ENCODE data around the gene SLC26A8.
"Not testable (repeated sequence)": the region's sequence is repeated elsewhere in the genome, so short reads cannot be mapped to it uniquely, and the experiment has no call there.

Gene SLC26A8

DNA sequence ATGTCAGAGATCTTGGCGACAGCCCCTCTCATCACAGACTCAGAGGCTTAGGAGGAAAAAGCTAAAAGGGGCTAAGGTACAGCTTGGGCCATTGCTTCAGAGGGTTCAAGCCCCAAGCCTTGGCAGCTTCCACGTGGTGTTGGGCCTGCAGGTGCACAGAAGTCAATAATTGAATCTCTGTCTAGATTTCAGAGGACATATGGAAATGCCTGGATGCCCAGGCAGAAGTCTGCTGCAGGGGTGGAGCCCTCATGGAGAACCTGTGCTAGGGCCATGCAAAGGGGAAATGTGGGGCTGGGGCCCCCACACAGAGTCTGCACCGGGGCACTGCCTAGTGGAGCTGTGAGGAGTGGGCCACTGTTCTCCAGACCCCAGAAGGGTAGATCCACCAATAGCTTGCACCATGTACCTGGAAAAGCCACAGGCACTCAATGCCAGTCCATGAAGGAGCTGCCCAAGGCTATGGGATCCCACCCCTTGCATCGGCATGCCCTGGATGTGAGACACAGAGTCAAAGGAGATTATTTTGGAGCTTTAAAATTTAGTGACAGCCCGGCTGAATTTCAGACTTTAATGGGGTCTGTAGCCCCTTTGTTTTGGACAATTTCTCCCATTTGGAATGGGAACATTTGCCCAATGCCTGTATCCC is 115.6 kb downstream of the SLC26A8 start:
- DNase-seq = not testable (repeated sequence)

GRCh38 chr6:35907750-35908149 is 116.7 kb downstream of the SLC26A8 start:
- no peak for DNase-seq

GRCh38 chr6:35906499-35906846 is 118.0 kb downstream of the SLC26A8 start:
- DNase-seq = no peak

- no peak for DNase-seq
Observed at GRCh38 chr6:35905841-35906498, 118.5 kb downstream of the SLC26A8 start.

DNA sequence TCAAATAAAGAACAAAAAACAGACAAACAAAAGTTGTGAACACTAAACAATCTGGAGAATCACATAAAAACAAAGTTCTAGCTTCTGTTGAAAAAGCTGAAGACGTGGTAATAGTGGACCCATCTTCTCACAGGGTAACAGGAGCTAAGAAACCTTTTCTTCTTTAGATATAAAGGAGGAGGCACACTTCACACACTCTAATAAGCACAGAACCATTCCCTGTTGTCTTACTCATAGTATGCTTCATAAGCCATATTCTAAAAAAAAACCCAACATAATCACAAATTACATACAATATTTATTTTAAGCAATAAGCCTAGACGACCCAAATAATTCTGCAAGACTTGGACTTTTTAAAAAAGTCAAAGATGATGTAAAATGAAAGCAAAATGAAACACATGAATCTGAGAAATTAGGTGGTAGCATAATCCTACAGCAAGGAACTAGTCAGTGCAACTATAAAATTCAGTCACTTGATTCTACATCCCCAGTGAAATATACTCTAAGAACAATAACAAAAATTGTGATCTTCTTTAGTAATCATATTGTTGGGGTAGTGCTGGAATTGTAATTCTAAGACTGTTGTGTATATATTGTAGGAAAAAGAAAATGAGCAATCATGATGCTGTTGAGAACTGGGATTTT is 119.2 kb downstream of the SLC26A8 start:
- DNase-seq = no peak

GRCh38 chr6:35903679-35904078 is 120.8 kb downstream of the SLC26A8 start:
- no peak for DNase-seq

GRCh38 chr6:35900448-35900847 is 124.0 kb downstream of the SLC26A8 start:
- DNase-seq = no peak

DNA sequence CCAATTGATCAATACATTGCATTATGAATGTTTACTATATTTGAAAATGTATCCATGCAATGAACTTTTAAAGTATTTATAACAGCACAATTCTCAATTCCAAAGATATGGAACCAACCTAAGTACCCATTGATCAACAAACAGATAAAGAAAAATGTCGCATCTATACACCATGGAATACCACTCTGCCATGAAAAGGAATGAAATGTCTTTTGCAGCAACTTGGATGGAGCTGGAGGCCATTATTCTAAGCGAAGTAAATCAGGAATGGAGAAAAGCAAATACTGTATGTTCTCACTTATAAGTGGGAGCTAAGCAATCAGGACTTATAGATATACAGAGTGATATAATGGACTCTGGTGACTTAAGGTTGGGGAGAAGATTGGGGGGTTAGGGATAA is 126.4 kb downstream of the SLC26A8 start:
- DNase-seq = no peak

GRCh38 chr6:35897486-35897885 is 127.0 kb downstream of the SLC26A8 start:
- DNase-seq = no peak

GRCh38 chr6:35897036-35897435 is 127.4 kb downstream of the SLC26A8 start:
- no peak for DNase-seq

DNA sequence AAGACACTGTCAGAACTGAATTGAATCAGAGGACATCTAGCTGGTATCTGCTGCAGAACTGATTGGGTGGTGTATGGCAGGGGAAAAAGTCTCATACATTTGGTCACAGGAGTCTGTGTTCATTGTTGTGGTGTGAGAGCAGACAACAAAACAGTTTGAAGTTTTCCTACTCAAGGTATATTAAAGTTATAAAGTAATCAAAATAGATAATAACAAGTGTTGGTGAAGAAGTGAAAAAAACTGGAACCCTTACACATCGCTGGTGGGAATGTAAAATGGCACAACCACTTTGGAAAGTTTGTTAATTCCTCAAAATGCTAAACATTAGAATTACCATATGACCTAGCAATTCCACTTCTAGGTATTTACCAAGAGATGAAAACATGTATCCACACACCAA is 128.2 kb downstream of the SLC26A8 start:
- no peak for DNase-seq

DNA sequence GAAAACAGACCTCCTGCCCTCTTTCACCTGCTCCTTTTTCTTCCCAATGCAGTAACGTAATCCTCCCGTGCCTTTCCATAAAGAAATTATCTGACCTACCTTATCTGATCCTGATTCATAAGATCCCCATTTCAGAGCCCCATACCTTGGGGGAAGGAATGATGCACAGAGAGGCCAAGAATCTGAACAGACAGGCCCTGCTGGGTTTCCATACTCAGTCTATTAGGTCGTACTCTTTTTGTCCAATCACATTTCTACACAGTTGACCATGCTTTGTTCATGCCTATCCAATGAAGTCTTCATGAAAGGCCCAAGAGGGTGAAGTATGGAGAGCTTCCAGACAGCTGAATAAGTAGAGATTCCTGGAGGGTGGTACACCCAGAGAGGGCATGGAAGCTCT is 128.9 kb downstream of the SLC26A8 start:
- no peak for DNase-seq

DNA sequence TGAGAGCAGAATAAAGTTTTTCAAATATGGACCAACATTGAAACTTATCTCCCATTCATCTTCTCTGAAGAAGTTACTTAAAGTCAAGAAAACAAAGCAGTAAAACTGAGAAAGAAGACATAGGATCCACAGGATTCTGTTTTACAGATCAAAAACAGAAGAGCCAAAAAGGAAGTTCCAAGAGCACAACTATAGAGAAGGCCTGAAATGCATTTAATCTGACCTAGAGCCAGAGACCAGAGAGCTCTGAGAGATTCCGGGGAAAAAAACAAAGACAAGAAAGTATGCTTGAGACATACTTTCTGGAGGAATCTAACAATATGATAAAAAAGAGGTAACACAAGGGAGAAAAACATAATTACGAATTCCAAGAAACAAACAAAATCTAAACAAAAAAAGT is 129.7 kb downstream of the SLC26A8 start:
- no peak for DNase-seq

Data from CD4-positive, alpha-beta T cell treated with Interferon alpha-2 for 1 hour (primary cell).